SK-N-MC (cell line): ENCODE results near the gene GOLGA8R.
"Not testable (repeated sequence)": the region's sequence is repeated elsewhere in the genome, so short reads cannot be mapped to it uniquely, and the experiment has no call there.

Experiments used
- DNase-seq: peaks from one replicate; pipeline ENCODE4 v3.0.0-alpha.2; 2011; ENCODE audit warnings: low read depth, low spot score
- H3K27ac ChIP-seq: fragments of 200-600 bp; sonication (generic); 2 replicates; pipeline ENCODE4 v1.5.1; 2016; ENCODE audit warnings: mixed run types
- H3K36me3 ChIP-seq: fragments of 200-600 bp; sonication (generic); 2 replicates; pipeline ENCODE4 v1.6.1; 2017; ENCODE audit warnings: antibody characterized with exemption, low read length, mixed read lengths; ENCODE audit not compliant: insufficient read depth
- H3K4me3 ChIP-seq: fragments of 200-600 bp; sonication (generic); 2 replicates; pipeline ENCODE4 v1.5.1; 2016
- H3K9ac ChIP-seq: fragments of 200-600 bp; sonication (generic); 2 replicates; pipeline ENCODE4 v1.8.0; 2017; ENCODE audit warnings: mixed run types, mixed read lengths; ENCODE audit not compliant: insufficient read length
- H3K9me3 ChIP-seq: fragments of 200-600 bp; sonication (generic); 2 replicates; pipeline ENCODE4 v1.6.1; 2017; ENCODE audit warnings: low read depth, mild to moderate bottlenecking, antibody characterized with exemption, low read length, moderate library complexity, mixed read lengths

Gene GOLGA8R

DNA sequence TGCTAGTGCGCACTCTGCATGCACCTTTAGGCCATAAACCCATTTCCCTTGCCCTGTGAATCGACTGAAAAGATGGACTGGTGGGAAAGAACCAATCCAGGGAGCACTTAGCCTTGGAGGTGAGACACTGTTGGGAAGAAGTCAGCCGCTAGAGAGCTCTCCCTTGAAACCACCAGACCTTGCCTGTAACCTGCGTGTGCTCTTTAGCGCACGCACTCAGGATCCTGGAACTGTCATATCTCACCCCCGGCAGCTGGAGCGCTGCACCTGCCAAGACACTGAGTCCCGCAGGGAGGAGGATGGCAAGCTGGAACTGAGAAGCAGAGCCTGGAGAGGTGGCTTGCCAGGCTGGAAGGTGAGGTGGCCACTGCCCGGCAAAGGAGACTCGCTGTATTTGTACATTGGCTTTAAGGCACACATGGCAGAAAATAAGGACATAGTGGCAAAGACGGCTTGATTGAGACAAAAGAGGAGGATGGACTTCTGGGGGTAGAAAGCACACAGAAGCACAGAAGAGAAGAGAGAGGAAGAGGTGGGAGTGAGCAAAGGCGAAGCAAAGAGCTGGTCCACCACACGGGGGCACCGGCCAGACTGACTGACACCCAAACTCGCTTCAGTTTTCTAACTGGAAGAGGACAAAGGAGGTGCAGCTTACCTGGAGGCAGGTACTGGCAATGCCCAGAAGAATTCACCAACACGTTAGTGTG, 37.5 kb downstream of the GOLGA8R start:
- not testable (repeated sequence) for H3K9me3 ChIP-seq, H3K4me3 ChIP-seq

DNA sequence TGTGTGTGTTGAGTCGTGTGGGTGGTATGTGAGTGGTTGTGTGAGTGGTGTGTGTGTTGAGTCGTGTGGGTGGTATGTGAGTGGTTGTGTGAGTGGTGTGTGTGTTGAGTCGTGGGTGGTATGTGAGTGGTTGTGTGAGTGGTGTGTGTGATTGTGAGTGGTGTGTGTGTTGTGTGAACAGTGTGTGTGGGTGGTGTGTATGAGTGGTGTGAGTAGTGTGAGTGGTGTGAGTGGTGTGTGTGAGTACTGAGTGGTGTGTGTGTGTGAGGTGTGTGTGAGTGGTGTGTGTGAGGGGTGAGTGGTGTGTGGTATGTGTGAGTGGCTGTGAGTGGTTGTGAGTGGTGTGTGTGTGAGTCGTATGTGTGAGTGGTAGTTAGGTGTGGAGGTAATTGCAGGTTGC, 38.2 kb downstream of the GOLGA8R start:
- H3K36me3 ChIP-seq, DNase-seq, H3K9me3 ChIP-seq, H3K4me3 ChIP-seq, H3K27ac ChIP-seq, H3K9ac ChIP-seq: not testable (repeated sequence)

More for the DNA sequence above, 37.5 kb downstream of the GOLGA8R start:
- not testable (repeated sequence) for H3K27ac ChIP-seq, H3K9ac ChIP-seq, H3K36me3 ChIP-seq, DNase-seq

DNA sequence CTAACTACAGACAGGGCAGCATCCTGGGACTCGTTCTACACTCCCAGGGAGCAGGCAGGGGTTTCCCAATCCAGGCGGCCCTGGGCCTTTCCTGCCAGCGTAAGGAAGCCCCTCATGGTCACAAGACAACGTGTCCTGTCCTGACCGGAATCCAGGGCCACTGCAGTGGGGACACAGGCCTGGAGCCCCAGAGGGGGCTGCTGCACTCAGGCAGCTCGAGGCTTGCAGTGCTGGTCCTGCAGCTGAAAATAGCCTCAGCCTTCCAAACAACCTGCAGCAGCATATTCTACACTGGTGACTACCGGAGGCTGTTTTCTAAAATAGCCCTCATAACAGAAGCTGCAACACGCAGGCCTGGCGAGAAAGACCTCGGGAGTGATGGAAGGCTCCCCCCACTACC, 39.2 kb downstream of the GOLGA8R start:
- H3K4me3 ChIP-seq, H3K9ac ChIP-seq, H3K27ac ChIP-seq, DNase-seq, H3K36me3 ChIP-seq, H3K9me3 ChIP-seq: not testable (repeated sequence)

GRCh38 chr15:30368271-30368670, 45.8 kb downstream of the GOLGA8R start:
- H3K36me3 ChIP-seq, H3K4me3 ChIP-seq, DNase-seq, H3K9me3 ChIP-seq, H3K27ac ChIP-seq, H3K9ac ChIP-seq: not testable (repeated sequence)

- not testable (repeated sequence) for H3K27ac ChIP-seq, H3K9me3 ChIP-seq, H3K9ac ChIP-seq, H3K36me3 ChIP-seq, DNase-seq, H3K4me3 ChIP-seq
Measured at GRCh38 chr15:30367246-30367645, 46.8 kb downstream of the GOLGA8R start.

DNA sequence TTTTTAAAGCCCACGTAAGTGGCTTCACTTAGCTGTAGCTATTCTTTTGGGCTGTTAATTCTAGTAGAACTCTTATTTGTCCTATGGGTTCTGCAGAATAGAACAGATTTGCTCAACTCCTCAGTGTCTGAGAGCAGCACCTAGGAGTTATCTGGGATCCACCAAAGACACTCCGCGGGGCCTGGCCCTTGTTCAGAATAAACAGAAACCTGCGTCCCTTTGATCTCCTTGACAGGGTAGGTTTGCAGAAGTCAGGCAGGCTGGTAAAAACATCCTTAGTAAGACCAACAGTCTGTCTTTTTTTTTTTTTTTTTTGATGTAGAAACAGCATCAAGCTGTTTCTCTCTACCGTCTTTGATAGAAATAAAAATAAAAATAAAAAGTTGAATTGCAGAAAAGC, 52.7 kb downstream of the GOLGA8R start:
- not testable (repeated sequence) for H3K4me3 ChIP-seq, H3K27ac ChIP-seq, DNase-seq, H3K9me3 ChIP-seq, H3K36me3 ChIP-seq, H3K9ac ChIP-seq

DNA sequence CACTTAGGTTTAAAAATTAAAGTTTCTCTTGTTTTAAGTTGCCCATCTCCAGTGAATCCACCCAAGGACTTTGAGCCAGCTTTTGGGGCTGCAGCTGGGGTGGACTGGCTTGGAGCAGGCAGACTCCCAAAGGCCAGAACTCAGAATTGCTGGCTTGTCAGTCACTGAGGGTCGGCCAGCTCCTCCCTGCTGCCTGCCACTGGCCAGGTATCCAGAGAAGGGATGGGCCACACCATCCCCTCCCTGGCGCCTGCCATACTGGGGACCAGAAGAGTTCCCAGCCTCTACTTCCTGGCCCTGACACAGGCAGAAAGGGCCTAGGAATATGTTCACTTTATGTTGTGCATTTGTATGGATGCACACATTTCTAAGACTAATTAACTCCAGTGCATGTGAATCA, 53.1 kb downstream of the GOLGA8R start:
- not testable (repeated sequence) for H3K27ac ChIP-seq, H3K9me3 ChIP-seq, H3K36me3 ChIP-seq, H3K9ac ChIP-seq, H3K4me3 ChIP-seq, DNase-seq

DNA sequence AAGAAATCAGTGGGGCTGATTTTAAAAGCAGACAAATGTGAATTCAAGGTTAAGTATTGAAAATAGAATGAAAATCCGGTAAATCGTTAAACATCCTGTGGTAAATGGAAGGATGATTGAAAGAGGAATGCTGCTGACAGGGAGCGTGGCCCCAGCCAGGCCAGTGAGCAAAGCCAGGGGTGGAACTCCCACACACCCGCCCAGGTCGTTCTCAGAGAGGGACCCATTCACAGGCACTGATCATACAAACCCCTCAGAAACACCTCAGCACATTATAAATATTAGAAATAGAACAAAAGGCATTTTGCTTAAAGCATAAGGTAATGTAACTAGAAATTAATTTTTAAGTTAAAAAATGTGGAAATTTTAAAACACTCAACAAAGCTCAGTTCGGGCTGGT, 59.0 kb downstream of the GOLGA8R start:
- not testable (repeated sequence) for H3K27ac ChIP-seq, H3K9me3 ChIP-seq, DNase-seq, H3K36me3 ChIP-seq, H3K9ac ChIP-seq, H3K4me3 ChIP-seq
